IMR-90 (cell line): Measurements from ENCODE around the gene CPTP. TPM values are rescaled to one million over a fixed set of nuclear protein-coding genes. Genes with fewer than 3 reads are reported as not detected.

Experiments
- ATAC-seq: fragments of 200-7000 bp; cut with Tn5 transposase; 2 replicates; pipeline ENCODE4 v1.9.1; 2020; ENCODE audit warnings: low read depth, mild to moderate bottlenecking, moderate library complexity
- BruUV-seq: library from RNA; stranded (reverse); fragments of 400-500 nt; replicated peaks from 2 replicates; lab custom pipeline; 2021; lab: Mats Ljungman, UMichigan
- CTCF ChIA-PET: fragments of 300-600 bp; formaldehyde crosslinking; extraction: SDS; loops from one replicate; lab custom pipeline; 2021; ENCODE audit warnings: antibody characterized with exemption; lab: Yijun Ruan, JAX
- POLR2A ChIA-PET: fragments of 300-600 bp; sonication (Branson Sonifier 250); formaldehyde crosslinking; loops from one replicate; lab custom pipeline; 2022; ENCODE audit warnings: antibody characterized with exemption; ENCODE audit not compliant: unreplicated experiment; lab: Charles Lee
- DNase-seq: peaks from one replicate; pipeline ENCODE4 v3.0.0; 2013
- H2AFZ ChIP-seq: replicated peaks from 2 replicates; pipeline ENCODE3; 2013; ENCODE audit warnings: low read length, mild to moderate bottlenecking; ENCODE audit not compliant: poor library complexity
- H2AK5ac ChIP-seq: 2 replicates; pipeline ENCODE4 v1.6.1; 2013; ENCODE audit warnings: low read depth, low read length, inconsistent platforms
- H2AK9ac ChIP-seq: replicated peaks from 2 replicates; pipeline ENCODE3; 2013; ENCODE audit warnings: mild to moderate bottlenecking, low read depth, low read length, moderate library complexity; ENCODE audit not compliant: poor library complexity
- H2BK120ac ChIP-seq: 2 replicates; pipeline ENCODE4 v1.6.1; 2013; ENCODE audit warnings: low read depth, low read length, inconsistent platforms
- H2BK15ac ChIP-seq: 3 replicates; pipeline ENCODE4 v1.6.1; 2013; ENCODE audit warnings: low read depth, low read length, inconsistent platforms
- H2BK20ac ChIP-seq: 2 replicates; pipeline ENCODE4 v1.6.1; 2013; ENCODE audit warnings: low read depth, mild to moderate bottlenecking, inconsistent platforms, low read length, moderate library complexity
- H2BK5ac ChIP-seq: 2 replicates; pipeline ENCODE4 v1.6.1; 2013; ENCODE audit warnings: mild to moderate bottlenecking, low read depth, low read length, inconsistent platforms; ENCODE audit not compliant: poor library complexity, severe bottlenecking
- H3K14ac ChIP-seq: replicated peaks from 2 replicates; pipeline ENCODE4 v1.6.1; 2013; ENCODE audit warnings: low read depth, low read length, inconsistent platforms
- H3K18ac ChIP-seq: 2 replicates; pipeline ENCODE4 v1.6.1; 2013; ENCODE audit warnings: low read depth, low read length, control low read depth
- H3K23ac ChIP-seq: 2 replicates; pipeline ENCODE4 v1.6.1; 2013; ENCODE audit warnings: low read depth, low read length, inconsistent platforms
- H3K27ac ChIP-seq: 2 replicates; pipeline ENCODE4 v1.5.1; 2013; ENCODE audit warnings: mild to moderate bottlenecking, control low read depth, low read length; ENCODE audit not compliant: insufficient read depth
- H3K27me3 ChIP-seq: 2 replicates; pipeline ENCODE4 v1.6.1; 2013; ENCODE audit warnings: low read length; ENCODE audit not compliant: control insufficient read depth, insufficient read depth
- H3K36me3 ChIP-seq: 2 replicates; pipeline ENCODE4 v1.6.1; 2013; ENCODE audit warnings: low read length, mixed read lengths; ENCODE audit not compliant: control insufficient read depth, insufficient read depth
- H3K4ac ChIP-seq: 2 replicates; pipeline ENCODE4 v1.6.1; 2013; ENCODE audit warnings: low read depth, low read length, inconsistent platforms
- H3K4me1 ChIP-seq: 2 replicates; pipeline ENCODE4 v1.6.1; 2013; ENCODE audit warnings: low read length, mixed read lengths; ENCODE audit not compliant: control insufficient read depth, insufficient read depth
- H3K4me2 ChIP-seq: 2 replicates; pipeline ENCODE4 v1.6.1; 2013; ENCODE audit warnings: low read depth, mild to moderate bottlenecking, control low read depth, low read length, moderate library complexity
- H3K4me3 ChIP-seq: 2 replicates; pipeline ENCODE4 v1.5.1; 2013; ENCODE audit warnings: low read depth, mild to moderate bottlenecking, control low read depth, low read length, moderate library complexity; ENCODE audit not compliant: insufficient read depth
- H3K56ac ChIP-seq: 2 replicates; pipeline ENCODE4 v1.6.1; 2013; ENCODE audit warnings: low read length, inconsistent platforms; ENCODE audit not compliant: insufficient read depth; ENCODE audit errors: extremely low read depth
- H3K79me1 ChIP-seq, 2 experiments: 2 replicates each; pipeline ENCODE4 v1.6.1; 2013; ENCODE audit warnings: low read length in 2 of 2, inconsistent platforms in 1 of 2, low read depth in 1 of 2
- H3K9ac ChIP-seq: 2 replicates; pipeline ENCODE4 v1.6.1; 2013; ENCODE audit warnings: low read depth, low read length, control low read depth
- H3K9me1 ChIP-seq: 2 replicates; pipeline ENCODE4 v1.6.1; 2013; ENCODE audit warnings: low read length, inconsistent platforms; ENCODE audit not compliant: insufficient read depth
- H3K9me3 ChIP-seq: 2 replicates; pipeline ENCODE4 v1.6.1; 2013; ENCODE audit warnings: low read length; ENCODE audit not compliant: control insufficient read depth, insufficient read depth
- H4K20me1 ChIP-seq: 2 replicates; pipeline ENCODE4 v1.6.1; 2013; ENCODE audit warnings: low read length, inconsistent platforms; ENCODE audit not compliant: insufficient read depth
- H4K5ac ChIP-seq: 2 replicates; pipeline ENCODE4 v1.6.1; 2013; ENCODE audit warnings: mild to moderate bottlenecking, low read depth, low read length, control low read depth
- H4K8ac ChIP-seq, 2 experiments: 2 replicates each; pipeline ENCODE4 v1.6.1; 2013; ENCODE audit warnings: low read depth in 2 of 2, low read length in 2 of 2, control low read depth in 1 of 2, inconsistent platforms in 1 of 2
- H4K91ac ChIP-seq: 2 replicates; pipeline ENCODE4 v1.6.1; 2013; ENCODE audit warnings: low read depth, low read length, inconsistent platforms; ENCODE audit not compliant: insufficient read depth
- BHLHE40 ChIP-seq: fragments of 150-350 bp; IDR thresholded peaks from 2 replicates; pipeline ENCODE4 v1.6.1; 2016; ENCODE audit warnings: mild to moderate bottlenecking, low read depth, low read length
- FOS ChIP-seq: fragments of 150-350 bp; IDR thresholded peaks from 2 replicates; pipeline ENCODE4 v1.6.1; 2016; ENCODE audit warnings: low read depth, low read length
- MAFK ChIP-seq: IDR thresholded peaks from 2 replicates; pipeline ENCODE4 v1.6.1; 2012; ENCODE audit warnings: low read depth, low read length, improper control_type of control experiment
- POLR2A ChIP-seq: IDR thresholded peaks from 2 replicates; pipeline ENCODE4 v1.6.1; 2012; ENCODE audit warnings: mild to moderate bottlenecking, low read depth, low read length
- RAD21 ChIP-seq: IDR thresholded peaks from 2 replicates; pipeline ENCODE4 v1.6.1; 2012; ENCODE audit warnings: low read length, improper control_type of control experiment
- RCOR1 ChIP-seq: IDR thresholded peaks from 2 replicates; pipeline ENCODE4 v1.6.1; 2012; ENCODE audit warnings: mild to moderate bottlenecking, low read length, improper control_type of control experiment; ENCODE audit not compliant: insufficient replicate concordance
- SMC3 ChIP-seq: fragments of 150-350 bp; IDR thresholded peaks from 2 replicates; pipeline ENCODE4 v1.6.1; 2016; ENCODE audit warnings: low read depth, mild to moderate bottlenecking, antibody characterized with exemption, low read length, moderate library complexity
- WGBS, 2 experiments: methylation state at CpG; one replicate each; pipeline versions ENCODE4 v1.1.5 to v1.1.7; 2013; ENCODE audit warnings: missing lambda C conversion rate in 2 of 2; ENCODE audit not compliant: insufficient read length in 1 of 2; ENCODE audit errors: extremely low coverage in 2 of 2; 5-methylcytosine and 5-hydroxymethylcytosine counted together
- dilution Hi-C: fragments of 300-500 bp; cut with HindIII; formaldehyde crosslinking; loops from one replicate; pipeline ENCODE4 v1.14.3; 2018; ENCODE audit warnings: low sequenced_read_pairs; ENCODE audit not compliant: unreplicated experiment
- in situ Hi-C: fragments of 300-500 bp; cut with MboI; formaldehyde crosslinking; loops from 3 replicates; pipeline ENCODE4 v1.14.3; 2019; ENCODE audit warnings: low sequenced_read_pairs, inconsistent platforms, mixed read lengths
- intact Hi-C: fragments of 100-400 bp; cut with micrococcal nuclease; formaldehyde crosslinking; loops from 2 replicates; pipeline ENCODE4 v1.10.0; 2022
- polyA plus RNA-seq, 3 experiments: library from polyadenylated mRNA; depleted of rRNA; stranded (reverse); fragments of >200 nt; gene quantifications; 2 replicates each; pipeline ENCODE4 v1.2.3, GENCODE V29; 2012; ENCODE audit warnings: low replicate concordance in 1 of 3
- total RNA-seq: library from RNA; depleted of rRNA; stranded (reverse); fragments of >200 nt; gene quantifications from 2 replicates; pipeline ENCODE4 v1.2.3, GENCODE V29; 2012
- TF ChIP-seq, protein P1 (sequence below): conservative IDR thresholded peaks from 2 replicates; pipeline ENCODE4 v1.5.1; 2012; ENCODE audit warnings: mild to moderate bottlenecking, low read depth, low read length, improper control_type of control experiment
- TF ChIP-seq, protein P2 (sequence below): fragments of 150-350 bp; IDR thresholded peaks from 2 replicates; pipeline ENCODE4 v1.6.1; 2017; ENCODE audit warnings: mild to moderate bottlenecking, antibody characterized with exemption, low read length, low read depth

The CPTP gene
- total and polyA plus RNA-seq, 2 of the 4 experiments (the other 2 are of a cell fraction) = 2.7 to 12.1 TPM

DNA sequence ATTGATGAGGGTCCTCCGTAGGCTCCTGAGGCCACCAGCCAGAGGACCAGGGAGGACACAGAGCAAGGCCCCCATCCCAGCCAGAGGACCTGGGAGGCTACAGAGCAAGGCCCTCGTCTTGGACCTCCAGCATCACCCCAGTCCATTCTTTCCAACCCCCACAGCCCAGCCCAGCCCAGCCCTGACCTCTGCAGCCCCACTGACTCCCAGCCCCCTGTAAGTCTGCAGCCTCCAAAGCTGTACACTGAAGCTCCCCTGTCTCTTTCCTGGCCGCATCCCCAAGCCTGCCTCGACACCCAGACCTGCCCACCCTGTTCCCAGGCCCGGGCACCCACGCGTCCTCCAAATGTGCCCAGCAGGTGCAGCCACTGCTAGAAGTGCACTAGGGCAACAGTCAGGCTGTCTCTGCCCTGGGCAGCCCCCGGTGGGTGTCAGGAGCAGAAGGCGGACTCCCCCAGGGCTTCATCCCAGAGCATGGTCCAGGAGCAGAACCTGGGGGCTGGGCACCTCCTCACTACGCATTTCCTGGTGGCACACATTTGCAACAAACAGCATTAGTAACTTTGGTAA is 22.5 kb downstream of the CPTP start:
- H2BK20ac ChIP-seq = no peak overlapping the region
- no peaks in the 10 kb centered on the region for H3K27me3 ChIP-seq
- peak overlapping the region; percentile 100; the same call in 1 of the 2 replicates for H3K4me3 ChIP-seq
- no peak overlapping the region for H3K4ac ChIP-seq
- H2AFZ ChIP-seq = no peak overlapping the region
- no peak overlapping the region for H3K56ac ChIP-seq
- no peak overlapping the region; the same call in 1 of the 2 replicates for H3K9ac ChIP-seq
- no peak for DNase-seq
- H3K9me3 ChIP-seq = no peaks in the 10 kb centered on the region
- TF ChIP-seq BHLHE40 (no peak), FOS (no peak), POLR2A (no peak), RAD21 (no peak), SMC3 (no peak), MAFK (no peak), RCOR1 (no peak)
- TF ChIP-seq, protein P1, sequence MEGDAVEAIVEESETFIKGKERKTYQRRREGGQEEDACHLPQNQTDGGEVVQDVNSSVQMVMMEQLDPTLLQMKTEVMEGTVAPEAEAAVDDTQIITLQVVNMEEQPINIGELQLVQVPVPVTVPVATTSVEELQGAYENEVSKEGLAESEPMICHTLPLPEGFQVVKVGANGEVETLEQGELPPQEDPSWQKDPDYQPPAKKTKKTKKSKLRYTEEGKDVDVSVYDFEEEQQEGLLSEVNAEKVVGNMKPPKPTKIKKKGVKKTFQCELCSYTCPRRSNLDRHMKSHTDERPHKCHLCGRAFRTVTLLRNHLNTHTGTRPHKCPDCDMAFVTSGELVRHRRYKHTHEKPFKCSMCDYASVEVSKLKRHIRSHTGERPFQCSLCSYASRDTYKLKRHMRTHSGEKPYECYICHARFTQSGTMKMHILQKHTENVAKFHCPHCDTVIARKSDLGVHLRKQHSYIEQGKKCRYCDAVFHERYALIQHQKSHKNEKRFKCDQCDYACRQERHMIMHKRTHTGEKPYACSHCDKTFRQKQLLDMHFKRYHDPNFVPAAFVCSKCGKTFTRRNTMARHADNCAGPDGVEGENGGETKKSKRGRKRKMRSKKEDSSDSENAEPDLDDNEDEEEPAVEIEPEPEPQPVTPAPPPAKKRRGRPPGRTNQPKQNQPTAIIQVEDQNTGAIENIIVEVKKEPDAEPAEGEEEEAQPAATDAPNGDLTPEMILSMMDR = no peak
- TF ChIP-seq, protein P2, sequence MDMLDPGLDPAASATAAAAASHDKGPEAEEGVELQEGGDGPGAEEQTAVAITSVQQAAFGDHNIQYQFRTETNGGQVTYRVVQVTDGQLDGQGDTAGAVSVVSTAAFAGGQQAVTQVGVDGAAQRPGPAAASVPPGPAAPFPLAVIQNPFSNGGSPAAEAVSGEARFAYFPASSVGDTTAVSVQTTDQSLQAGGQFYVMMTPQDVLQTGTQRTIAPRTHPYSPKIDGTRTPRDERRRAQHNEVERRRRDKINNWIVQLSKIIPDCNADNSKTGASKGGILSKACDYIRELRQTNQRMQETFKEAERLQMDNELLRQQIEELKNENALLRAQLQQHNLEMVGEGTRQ = no peak
- no peak overlapping the region for H4K8ac ChIP-seq
- peak overlapping the region; percentile 12; the same call in 1 of the 2 replicates for H3K23ac ChIP-seq
- no peak overlapping the region for H4K5ac ChIP-seq
- H3K36me3 ChIP-seq = peaks cover 7% of the 10 kb centered on the region; the same call in 1 of the 2 replicates
- 92% methylated on average over 7 of the region's 10 CpGs; no CpG with 5 or more reads in 1 of the 2 experiments for WGBS, 2 experiments
- peak overlapping the region; percentile 95 for H3K4me2 ChIP-seq
- dilution Hi-C loops (no loop called here), in situ Hi-C loops (no loop called here), intact Hi-C loops (no loop called here)
- peaks cover 3 to 61% of the 10 kb centered on the region in 2 experiments; a peak in 3 of 4 replicates for H3K79me1 ChIP-seq
- no peak overlapping the region for H4K91ac ChIP-seq
- peaks cover 64% of the 10 kb centered on the region for H4K20me1 ChIP-seq
- ATAC-seq = no peak
- H3K14ac ChIP-seq = no peak overlapping the region
- BruUV-seq = no TSS peak
- no peak overlapping the region for H3K27ac ChIP-seq
- 0 out of 2 replicates have a peak, but pooled peaks cover 3% of the 10 kb centered on the region for H3K9me1 ChIP-seq
- ChIA-PET POLR2A (interaction anchor here (1.1 kb wide), 1 partner anchor 12 kb away, joined by 3 read pairs; no protein-coding TSS in a partner anchor), CTCF (no interaction called here)
- peak overlapping the region; percentile 94 for H2AK9ac ChIP-seq
- H2BK120ac ChIP-seq = no peak overlapping the region
- no peak overlapping the region; the same call in 1 of the 2 replicates for H2AK5ac ChIP-seq
- peaks cover 37% of the 10 kb centered on the region for H3K4me1 ChIP-seq
- H2BK15ac ChIP-seq = no peak overlapping the region
- no peak overlapping the region for H2BK5ac ChIP-seq
- no peak overlapping the region for H3K18ac ChIP-seq
